CD4-positive, alpha-beta T cell treated with Interleukin-6 at 100 ng/mL for 8 hours (primary cell): ENCODE data around the gene CDK10.
A peak's percentile ranks its signal among the peaks of the same experiment; 100 is the strongest.

Experiments used
- DNase-seq: peaks from one replicate; pipeline ENCODE4 v3.0.0-alpha.2; 2020; ENCODE audit warnings: mixed read lengths, low spot score

Gene CDK10

DNA sequence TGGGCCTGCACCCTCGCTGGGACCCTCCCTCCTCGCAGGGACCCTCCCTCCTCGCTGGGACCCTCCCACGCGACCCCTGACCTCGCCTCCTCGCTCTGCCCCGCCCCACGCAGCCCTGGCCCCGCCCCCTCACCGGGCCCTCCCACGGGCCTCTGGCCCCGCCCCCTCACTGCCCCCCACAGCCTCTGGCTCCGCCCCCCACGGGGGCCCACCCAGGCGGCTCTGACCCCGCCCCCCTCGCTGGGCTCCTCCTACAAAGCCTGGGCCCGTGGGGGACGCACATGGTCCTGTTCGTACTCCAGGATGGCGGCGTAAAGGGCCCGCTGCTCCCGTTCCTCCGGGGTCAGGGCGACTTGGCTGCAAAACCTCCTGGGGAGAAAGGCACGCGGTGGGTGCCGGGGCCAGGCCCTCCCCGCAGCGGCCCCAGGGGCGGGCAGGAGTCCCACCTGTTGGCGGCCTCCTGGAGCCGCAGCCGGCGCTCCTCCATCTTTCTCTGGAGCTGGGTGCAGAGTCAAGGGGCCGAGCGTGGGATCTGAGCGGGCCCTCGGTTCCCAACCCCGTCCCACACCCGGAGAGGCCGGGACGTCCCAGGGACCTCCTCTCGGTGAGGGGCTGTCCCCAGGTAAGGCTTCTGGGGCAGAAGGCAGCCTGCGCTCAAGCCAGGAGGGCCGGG, 25.2 kb downstream of the CDK10 start:
- peak; percentile 62 for DNase-seq

GRCh38 chr16:89712274-89712781, 25.8 kb downstream of the CDK10 start:
- no peak for DNase-seq

GRCh38 chr16:89716493-89716892, 30.0 kb downstream of the CDK10 start:
- DNase-seq, result no peak

DNA sequence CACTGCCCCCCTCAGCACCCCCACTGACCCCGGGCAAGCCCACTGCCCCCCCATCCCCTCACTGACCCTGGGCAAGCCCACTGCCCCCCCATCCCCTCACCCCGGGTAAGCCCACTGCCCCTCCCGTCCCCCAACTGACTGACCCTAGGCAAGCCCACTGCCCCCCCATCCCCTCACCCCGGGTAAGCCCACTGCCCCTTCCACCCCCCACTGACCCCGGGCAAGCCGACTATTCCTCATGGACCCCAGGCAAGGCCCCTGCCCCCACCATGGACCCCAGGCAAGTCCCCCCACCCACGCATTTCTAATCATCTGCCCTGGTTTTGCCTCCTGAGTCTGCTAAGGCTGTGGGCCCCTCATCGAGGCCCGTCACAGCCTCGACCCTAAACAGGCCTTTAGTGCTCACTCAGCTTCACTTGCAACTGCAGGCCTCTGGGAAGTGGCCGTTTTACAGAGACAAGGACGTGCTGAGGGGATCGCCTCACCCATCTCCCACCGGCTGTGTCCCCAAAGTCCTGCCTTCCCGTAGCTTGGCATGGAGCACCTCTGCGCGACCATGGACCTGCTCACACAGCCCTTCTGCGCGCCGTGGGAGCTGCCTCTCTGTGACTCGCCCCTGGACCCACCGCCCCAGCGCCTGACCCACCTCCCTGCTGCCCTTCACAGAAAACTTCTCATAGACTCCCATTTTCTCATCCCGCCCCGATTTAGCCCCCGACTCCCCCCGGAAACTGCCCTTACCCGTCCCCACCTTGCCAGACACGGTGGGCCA, 30.6 kb downstream of the CDK10 start:
- DNase-seq, result no peak

DNA sequence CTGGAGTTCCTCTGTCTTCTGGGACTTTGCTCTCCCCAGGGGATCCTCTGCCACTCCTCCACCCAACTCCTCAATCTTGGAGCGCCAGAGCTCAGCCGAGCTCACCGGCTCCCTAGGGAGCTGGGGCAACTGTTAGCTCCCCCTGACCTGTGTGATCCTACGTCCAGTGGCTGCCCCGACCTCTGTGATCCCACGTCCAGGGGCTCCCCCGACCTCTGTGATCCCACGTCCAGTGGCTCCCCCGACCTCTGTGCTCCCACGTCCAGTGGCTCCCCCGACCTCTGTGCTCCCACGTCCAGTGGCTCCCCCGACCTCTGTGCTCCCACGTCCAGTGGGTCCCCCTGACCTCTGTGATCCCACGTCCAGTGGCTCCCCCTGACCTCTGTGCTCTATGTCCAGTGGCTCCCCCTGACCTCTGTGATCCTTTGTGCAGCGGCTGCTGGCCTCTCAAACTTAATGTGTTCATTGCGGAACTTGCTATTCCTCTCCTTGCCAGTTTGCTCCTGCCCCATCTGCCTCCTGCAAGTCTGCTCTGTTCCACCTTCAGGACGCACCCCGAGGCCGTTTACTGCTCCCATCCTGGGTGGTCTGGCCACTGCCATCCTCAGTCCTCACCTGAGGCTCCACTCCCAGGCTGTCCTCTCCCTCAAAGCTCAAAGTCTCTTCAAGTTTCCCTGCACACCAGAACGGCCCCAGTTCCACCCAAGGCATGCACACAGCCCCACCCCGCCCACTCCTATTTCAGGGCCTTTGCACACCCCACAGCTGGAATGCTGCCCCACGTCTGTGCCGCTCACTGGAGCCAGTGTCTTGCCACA, 31.4 kb downstream of the CDK10 start:
- no peak for DNase-seq

DNA sequence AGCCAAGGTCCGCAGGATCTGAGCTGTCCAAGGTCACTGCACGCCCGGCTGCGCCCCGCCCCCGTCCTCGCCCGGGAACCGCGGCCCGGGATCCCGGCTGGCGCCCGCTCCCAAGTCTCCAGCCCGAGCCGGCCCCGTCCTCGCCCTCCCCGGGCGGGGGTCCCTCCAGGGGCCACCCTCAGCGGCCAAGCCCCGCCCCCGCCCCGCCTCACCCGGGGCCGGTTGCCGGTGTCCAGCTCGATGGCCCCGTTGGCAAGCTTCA, 34.0 kb downstream of the CDK10 start:
- DNase-seq, result no peak

DNA sequence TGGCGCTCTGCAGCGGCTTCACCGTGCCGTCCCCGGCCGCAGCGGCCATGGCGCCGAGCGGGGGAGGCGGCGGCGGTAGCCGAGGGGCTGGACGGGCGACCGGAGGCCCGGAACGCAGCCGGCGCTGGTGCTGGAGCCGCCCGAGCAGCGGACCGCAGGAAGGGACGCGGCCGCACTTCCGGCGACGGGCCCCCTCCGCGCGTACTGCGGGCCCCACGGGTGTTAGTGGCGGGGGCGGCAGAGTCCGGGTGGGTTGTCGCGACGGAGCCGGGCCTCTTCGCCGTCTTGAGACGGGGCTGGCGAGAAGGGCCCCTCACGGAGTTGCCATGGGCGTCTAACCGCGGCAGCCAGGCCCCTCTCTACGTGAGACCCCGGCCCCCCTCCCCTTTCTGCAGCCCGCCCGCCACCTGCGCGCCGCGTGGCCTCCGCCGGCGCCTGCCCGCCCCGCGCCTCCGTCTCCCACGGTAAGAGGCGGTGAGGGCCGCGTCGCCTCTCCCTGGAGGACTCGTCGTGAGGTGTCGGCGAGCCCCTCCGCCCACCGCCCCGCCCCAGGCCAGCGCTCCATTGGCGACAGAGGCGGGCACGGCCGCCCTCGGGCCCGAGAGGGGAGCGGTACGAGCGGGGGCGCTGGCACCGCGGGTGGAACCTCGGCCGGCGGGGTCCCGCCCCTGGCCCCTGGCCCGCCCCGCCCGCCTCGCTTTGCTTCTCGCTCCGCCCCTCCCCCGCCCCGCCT, 34.5 kb downstream of the CDK10 start, which contains the start of the genes VPS9D1 and ZNF276:
TSS of gene VPS9D1 (minus strand) at position 86 of the 733 bp plus-strand sequence. CDS start at position 49, 37 bp downstream.
TSS of gene ZNF276 (plus strand) at position 725 of the 733 bp plus-strand sequence. CDS start 104 bp downstream, outside the sequence.
- DNase-seq, result peak; percentile 80

DNA sequence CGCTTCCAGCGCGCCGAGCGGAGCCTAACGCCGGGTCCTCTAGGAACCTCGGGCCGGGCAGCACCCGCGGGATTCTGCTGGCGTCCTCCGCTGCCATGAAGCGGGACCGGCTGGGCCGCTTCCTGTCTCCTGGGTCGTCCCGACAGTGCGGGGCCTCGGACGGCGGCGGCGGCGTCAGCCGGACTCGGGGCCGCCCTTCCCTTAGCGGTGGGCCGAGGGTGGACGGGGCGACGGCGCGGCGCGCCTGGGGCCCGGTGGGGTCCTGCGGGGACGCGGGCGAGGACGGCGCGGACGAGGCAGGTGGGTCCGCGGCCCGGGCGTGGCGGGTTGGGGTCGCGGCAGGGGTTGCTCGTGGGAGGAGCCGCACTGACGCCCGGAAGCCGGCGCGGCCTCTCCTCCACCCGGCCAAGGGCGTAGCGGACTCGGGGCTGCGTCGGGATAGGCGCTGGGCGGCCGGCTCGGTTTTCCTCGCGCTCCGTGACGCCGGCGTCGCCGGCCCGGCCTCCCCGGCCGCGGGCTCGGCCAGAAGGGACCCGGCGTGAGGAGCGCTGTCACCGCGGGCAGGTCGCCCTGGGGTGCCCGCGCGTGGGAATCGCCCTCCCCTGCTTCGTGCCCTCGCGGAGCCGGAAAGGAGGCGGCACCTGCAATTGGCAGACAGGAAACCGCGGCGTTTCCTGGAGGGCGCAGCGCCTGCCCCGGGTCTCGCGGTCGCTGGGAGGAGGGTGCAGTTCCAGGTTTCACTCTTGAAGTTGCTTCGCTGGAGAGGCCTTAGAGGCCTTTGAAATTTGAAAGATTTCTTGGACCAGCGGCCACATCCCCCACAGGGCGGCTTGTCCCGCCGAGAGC, 35.3 kb downstream of the CDK10 start:
- DNase-seq, result peak; percentile 90

DNA sequence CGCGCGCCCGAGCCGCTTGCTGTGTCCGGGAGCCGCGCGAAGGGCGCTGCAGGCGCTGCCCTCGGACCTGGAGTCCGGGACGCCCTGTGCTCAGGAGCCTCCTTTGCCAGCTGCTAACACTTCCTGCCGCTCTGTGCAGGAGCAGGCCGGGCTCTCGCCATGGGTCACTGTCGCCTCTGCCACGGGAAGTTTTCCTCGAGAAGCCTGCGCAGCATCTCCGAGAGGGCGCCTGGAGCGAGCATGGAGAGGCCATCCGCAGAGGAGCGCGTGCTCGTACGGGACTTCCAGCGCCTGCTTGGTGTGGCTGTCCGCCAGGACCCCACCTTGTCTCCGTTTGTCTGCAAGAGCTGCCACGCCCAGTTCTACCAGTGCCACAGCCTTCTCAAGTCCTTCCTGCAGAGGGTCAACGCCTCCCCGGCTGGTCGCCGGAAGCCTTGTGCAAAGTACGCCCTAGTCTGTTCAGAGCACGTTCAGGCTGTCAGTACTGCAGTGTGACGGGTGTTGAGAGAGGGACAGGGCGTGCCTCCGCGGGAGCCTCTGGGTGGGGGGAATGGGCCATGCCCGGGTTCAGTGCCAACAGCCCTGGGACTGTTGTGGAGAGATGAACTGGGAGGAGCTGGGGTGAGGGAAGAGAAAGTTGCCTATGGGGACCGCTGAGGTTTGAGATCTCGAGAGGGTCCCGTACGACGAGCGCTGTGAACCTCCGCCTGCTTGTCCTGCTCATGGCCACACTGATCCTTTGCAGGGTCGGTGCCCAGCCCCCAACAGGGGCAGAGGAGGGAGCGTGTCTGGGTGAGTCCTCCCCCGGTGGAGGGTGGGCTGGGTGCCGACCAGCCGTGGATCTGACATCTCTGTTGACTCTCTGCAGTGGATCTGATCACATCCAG, 36.1 kb downstream of the CDK10 start:
- peak; percentile 77 for DNase-seq

DNA sequence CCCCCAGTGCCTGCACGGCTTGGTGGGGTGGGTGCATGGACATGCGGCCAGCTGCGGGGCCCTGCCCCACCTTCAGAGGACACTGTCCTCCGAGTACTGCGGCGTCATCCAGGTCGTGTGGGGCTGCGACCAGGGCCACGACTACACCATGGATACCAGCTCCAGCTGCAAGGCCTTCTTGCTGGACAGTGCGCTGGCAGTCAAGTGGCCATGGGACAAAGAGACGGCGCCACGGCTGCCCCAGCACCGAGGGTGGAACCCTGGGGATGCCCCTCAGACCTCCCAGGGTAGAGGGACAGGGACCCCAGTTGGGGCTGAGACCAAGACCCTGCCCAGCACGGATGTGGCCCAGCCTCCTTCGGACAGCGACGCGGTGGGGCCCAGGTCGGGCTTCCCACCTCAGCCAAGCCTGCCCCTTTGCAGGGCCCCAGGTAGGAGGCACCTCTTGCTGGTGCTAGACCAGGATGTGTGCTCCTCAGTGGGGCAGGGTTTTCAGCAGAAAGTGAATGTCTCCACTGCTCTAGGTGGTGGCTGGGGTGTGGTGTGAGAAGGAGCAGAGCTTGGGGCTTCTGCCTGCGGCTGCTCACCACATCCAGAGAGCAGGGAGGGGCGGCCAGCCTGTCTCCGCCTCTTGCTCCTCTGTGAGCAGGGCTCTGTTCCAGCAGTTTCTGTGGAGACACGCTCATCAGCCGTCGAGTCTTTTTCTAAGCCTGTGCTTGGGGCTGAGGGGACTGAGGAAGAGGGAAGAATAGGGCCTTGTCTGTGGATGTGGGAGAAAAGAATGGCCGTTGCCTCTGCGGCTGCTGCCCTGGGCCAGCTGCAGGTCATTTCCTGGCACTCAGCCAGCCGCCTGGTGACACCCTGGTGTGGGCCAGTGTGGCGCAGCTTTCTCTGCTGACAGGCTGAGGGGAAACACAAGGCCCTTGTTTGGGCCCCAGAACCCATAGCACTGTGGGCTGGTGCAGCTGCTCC, 37.1 kb downstream of the CDK10 start:
- DNase-seq, result peak; percentile 86

GRCh38 chr16:89727406-89728120, 41.1 kb downstream of the CDK10 start:
- no peak for DNase-seq

DNA sequence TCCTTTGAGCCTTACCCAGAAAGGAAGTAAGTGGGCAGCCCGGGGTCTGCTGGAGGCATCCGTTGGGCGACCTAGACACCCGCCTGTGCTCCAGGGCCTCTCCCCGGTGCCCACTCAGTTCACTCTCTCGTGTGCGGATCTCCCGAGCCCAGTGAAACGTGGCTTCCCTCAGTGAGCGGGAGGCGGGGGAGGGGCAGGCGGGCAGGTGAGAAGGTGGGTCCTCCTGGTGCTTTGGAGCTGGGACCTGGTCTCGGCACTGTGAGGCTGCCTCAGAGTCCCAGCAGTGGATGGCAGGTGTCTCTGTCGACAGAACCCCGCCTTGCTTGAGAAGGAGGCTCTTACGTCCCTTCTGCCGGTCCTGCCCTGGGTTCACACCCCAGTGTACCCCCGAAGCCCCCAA, 42.8 kb downstream of the CDK10 start:
- DNase-seq, result no peak

- DNase-seq, result no peak
Measured at GRCh38 chr16:89729863-89730593, 43.5 kb downstream of the CDK10 start.

DNA sequence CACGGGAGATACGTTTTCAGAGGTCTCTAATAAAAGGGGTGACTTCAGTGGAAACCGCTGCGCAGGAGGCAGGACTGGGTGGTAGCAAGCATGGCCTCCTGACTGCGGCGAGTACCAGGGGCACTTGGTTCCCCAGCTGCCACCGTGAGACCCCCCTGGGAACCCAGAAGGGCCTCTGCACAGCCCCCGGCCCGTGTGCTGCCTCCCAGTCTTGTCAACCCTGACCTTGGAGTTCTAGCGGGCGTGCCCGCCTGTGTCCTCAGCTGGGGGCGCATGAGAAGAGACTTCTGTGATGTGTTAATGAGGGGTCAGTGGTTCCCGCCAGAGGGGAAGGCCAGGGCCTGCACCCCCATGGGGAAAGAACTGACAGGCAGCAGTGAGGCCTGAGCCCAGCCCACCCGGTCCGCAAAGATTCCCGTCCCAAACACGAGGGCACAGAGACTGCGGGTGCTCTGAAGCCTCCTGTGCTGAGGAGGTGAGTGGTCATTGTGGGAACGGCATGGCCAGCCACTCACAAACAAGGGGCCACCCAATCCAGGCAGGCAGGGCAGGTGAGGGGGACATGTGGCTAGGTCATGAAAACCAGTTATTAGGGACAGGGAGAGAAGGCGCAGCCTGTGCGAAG, 44.2 kb downstream of the CDK10 start:
- no peak for DNase-seq

- no peak for DNase-seq
Measured at GRCh38 chr16:89732142-89732917, 45.8 kb downstream of the CDK10 start.

DNA sequence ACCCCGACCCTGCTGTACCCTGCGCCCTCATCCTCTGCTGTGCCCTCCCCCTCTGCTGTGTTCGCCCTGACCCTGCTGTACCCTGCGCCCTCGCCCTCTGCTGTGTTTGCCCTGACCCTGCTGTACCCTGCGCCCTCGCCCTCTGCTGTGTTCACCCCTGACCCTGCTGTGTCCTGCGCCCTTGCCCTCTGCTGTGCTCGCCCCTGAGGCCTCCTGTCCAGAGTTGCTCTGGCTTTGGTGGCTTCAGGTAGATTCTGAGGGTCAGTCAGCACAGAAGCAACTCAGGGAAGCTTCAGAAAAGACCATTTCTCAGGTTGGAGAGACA, 46.4 kb downstream of the CDK10 start:
- no peak for DNase-seq
